Sciatic nerve (tissue), 2 donors: ENCODE results near the gene GOT2. TPM values are rescaled to one million over a fixed set of nuclear protein-coding genes. Genes with fewer than 3 reads are reported as not detected.
"Not testable (repeated sequence)": the region's sequence is repeated elsewhere in the genome, so short reads cannot be mapped to it uniquely, and the experiment has no call there.

Experiments used
- ATAC-seq: fragments of 200-7000 bp; cut with Tn5 transposase; one replicate; pipeline ENCODE4 v1.9.1; 2020; ENCODE audit warnings: mild to moderate bottlenecking, moderate library complexity
- DNase-seq: peaks from one replicate; pipeline ENCODE4 v3.0.0-alpha.2; 2020; ENCODE audit warnings: low spot score
- intact Hi-C: fragments of 100-400 bp; cut with DNase I; formaldehyde crosslinking; loops from one replicate; pipeline ENCODE4 v1.14.2; 2022
- total RNA-seq: library from RNA; stranded (reverse); fragmentation: NEBNext Ultra II Directional; extraction: Animal tissue kit (Norgen Biotek cat#: 25700); gene quantifications from one replicate; pipeline ENCODE4 v1.2.1, GENCODE V29; 2021
- donor health status: DM: no; HTN: no; CAD: no.
- donor health status: DM: no; HTN: no; CAD: no.

GOT2 gene
- total RNA-seq, 1 donor from 2014 or later: 38.7 TPM

GRCh38 chr16:58727028-58727781, 6.9 kb downstream of the GOT2 start:
- intact Hi-C loops: no loop called here
- DNase-seq (no peak), ATAC-seq (no peak)

GRCh38 chr16:58723109-58723508, 11.0 kb downstream of the GOT2 start:
- ATAC-seq (no peak), DNase-seq (no peak)
- intact Hi-C loops: no loop called here

GRCh38 chr16:58717994-58718393, 16.1 kb downstream of the GOT2 start:
- no peak for ATAC-seq
- intact Hi-C loops: no loop called here
- no peak for DNase-seq

- intact Hi-C loops: no loop called here
- no peak for ATAC-seq
- DNase-seq: no peak
Observed at GRCh38 chr16:58716468-58716867, 17.6 kb downstream of the GOT2 start.

GRCh38 chr16:58713742-58714141, 20.4 kb downstream of the GOT2 start:
- ATAC-seq: no peak
- intact Hi-C loops: no loop called here
- DNase-seq: no peak

- intact Hi-C loops: no loop called here
- DNase-seq (no peak), ATAC-seq (no peak)
Observed at GRCh38 chr16:58709333-58709732, 24.8 kb downstream of the GOT2 start.

- DNase-seq: no peak
- ATAC-seq: no peak
- intact Hi-C loops: no loop called here
Observed at GRCh38 chr16:58699151-58699550, 35.0 kb downstream of the GOT2 start.

- DNase-seq: no peak
- intact Hi-C loops: no loop called here
- ATAC-seq: no peak
Observed at GRCh38 chr16:58695368-58695767, 38.7 kb downstream of the GOT2 start.

- DNase-seq (no peak), ATAC-seq (no peak)
- intact Hi-C loops: no loop called here
Observed at GRCh38 chr16:58692450-58692849, 41.7 kb downstream of the GOT2 start.

GRCh38 chr16:58686985-58687706, 47.0 kb downstream of the GOT2 start:
- intact Hi-C loops, ATAC-seq, DNase-seq: not testable (repeated sequence)

- ATAC-seq (peak; percentile 5), DNase-seq (no peak)
- intact Hi-C loops: no loop called here
Observed at GRCh38 chr16:58685084-58685449, 49.0 kb downstream of the GOT2 start.

GRCh38 chr16:58684354-58685083, 49.6 kb downstream of the GOT2 start, which contains the start of gene SLC38A7:
TSS of gene SLC38A7 (minus strand) at chr16:58684770. CDS start at chr16:58680126, 4,644 bp downstream.
- intact Hi-C loops: no loop called here
- DNase-seq (peak; percentile 92), ATAC-seq (peak; percentile 97)

- DNase-seq (no peak), ATAC-seq (peak; percentile 52)
- intact Hi-C loops: no loop called here
Observed at GRCh38 chr16:58684001-58684353, 50.1 kb downstream of the GOT2 start.

- intact Hi-C loops: no loop called here
- ATAC-seq (no peak), DNase-seq (no peak)
Observed at GRCh38 chr16:58679763-58680162, 54.4 kb downstream of the GOT2 start.

- no peak for DNase-seq
Observed at GRCh38 chr16:58678716-58679115, 55.4 kb downstream of the GOT2 start.

GRCh38 chr16:58678269-58678668, 55.8 kb downstream of the GOT2 start:
- DNase-seq (no peak), ATAC-seq (no peak)
- intact Hi-C loops: no loop called here

More at GRCh38 chr16:58678716-58679115, 55.4 kb downstream of the GOT2 start:
- intact Hi-C loops: no loop called here
- ATAC-seq: no peak

GRCh38 chr16:58670946-58671583, 63.1 kb downstream of the GOT2 start:
- intact Hi-C loops: no loop called here
- no peak for ATAC-seq
- no peak for DNase-seq

GRCh38 chr16:58670177-58670576, 63.9 kb downstream of the GOT2 start:
- intact Hi-C loops: no loop called here
- DNase-seq: no peak
- ATAC-seq: no peak

GRCh38 chr16:58665200-58665599, 68.9 kb downstream of the GOT2 start:
- intact Hi-C loops: no loop called here
- ATAC-seq: no peak

More at GRCh38 chr16:58665200-58665599, 68.9 kb downstream of the GOT2 start:
- DNase-seq: no peak
